ENCODE data around the gene OXSR1. TPM values are rescaled to one million over a fixed set of nuclear protein-coding genes. Genes with fewer than 3 reads are reported as not detected.
A peak's percentile ranks its signal among the peaks of the same experiment; 100 is the strongest.
"Not testable (repeated sequence)": the region's sequence is repeated elsewhere in the genome, so short reads cannot be mapped to it uniquely, and the experiment has no call there.

OXSR1 gene
- total RNA-seq, 4 donors from 2014 or later, result 23.9 to 35.8 (median 29.9) TPM

DNA sequence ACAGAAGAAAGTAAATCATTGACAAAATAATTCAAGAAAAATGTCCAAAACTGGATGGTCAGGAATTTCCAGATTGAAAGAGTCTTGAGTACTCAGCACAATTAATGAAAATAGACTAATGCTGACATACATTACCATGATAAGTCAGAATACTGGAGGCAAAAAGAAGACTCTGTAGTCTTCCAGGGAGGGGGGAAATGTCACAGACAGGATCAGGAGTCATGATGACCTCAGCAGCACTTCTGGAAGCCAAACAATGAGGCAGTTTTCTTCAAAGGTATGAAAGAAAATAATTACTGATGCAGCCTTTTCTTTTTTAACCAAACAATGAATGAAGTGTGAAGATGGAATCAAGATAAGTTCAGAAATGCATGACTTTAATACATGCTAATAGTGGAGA lies 70.1 kb downstream of the OXSR1 start:
- Histone ChIP-seq H3K27ac (no peak overlapping the region), H3K27me3 (no peaks in the 10 kb centered on the region), H3K36me3 (peaks cover 3 to 75% (median 16%) of the 10 kb centered on the region in 3 donors), H3K4me3 (no peak overlapping the region), H3K9me3 (peaks cover 0 to 23% (median 4%) of the 10 kb centered on the region in 4 donors), H3K4me1 (no peaks in the 10 kb centered on the region)
- DNase-seq (ENCODE audit: low spot score in 2 of 2), result no peak
- no peak for TF ChIP-seq EP300 (IDR thresholded peaks at IDR 0.05)
- TF ChIP-seq CTCF (IDR thresholded peaks at IDR 0.05), result no peak
- TF ChIP-seq POLR2A (IDR thresholded peaks at IDR 0.05), result no peak

GRCh38 chr3:38238416-38239008 lies 73.2 kb downstream of the OXSR1 start:
- no peak overlapping the region for H3K4me3 ChIP-seq
- WGBS, 2 donors, result 96 to 98% methylated on average over 2 of the region's 2 CpGs
- H3K36me3 ChIP-seq, result peaks cover 3 to 47% (median 16%) of the 10 kb centered on the region in 3 donors
- no peak overlapping the region for H3K27ac ChIP-seq
- H3K9me3 ChIP-seq, result peaks cover 0 to 23% (median 4%) of the 10 kb centered on the region in 4 donors
- H3K27me3 ChIP-seq, result no peaks in the 10 kb centered on the region
- H3K4me1 ChIP-seq, result no peaks in the 10 kb centered on the region
- no peak for TF ChIP-seq EP300 (IDR thresholded peaks at IDR 0.05)
- TF ChIP-seq POLR2A (IDR thresholded peaks at IDR 0.05), result no peak
- TF ChIP-seq CTCF (IDR thresholded peaks at IDR 0.05), result no peak
- DNase-seq (ENCODE audit: low spot score in 2 of 2), result no peak

GRCh38 chr3:38242812-38243211 lies 77.5 kb downstream of the OXSR1 start:
- H3K27me3 ChIP-seq; H3K4me1 ChIP-seq; H3K4me3 ChIP-seq; H3K27ac ChIP-seq; DNase-seq (ENCODE audit: low spot score in 2 of 2): not testable (repeated sequence)
- 98% methylated on average over 4 of the region's 4 CpGs for WGBS, 2 donors
- Histone ChIP-seq H3K9me3 (peaks cover 0 to 16% (median 2%) of the 10 kb centered on the region in 4 donors), H3K36me3 (peaks cover 3 to 38% (median 3%) of the 10 kb centered on the region in 3 donors)

- H3K4me3 ChIP-seq, result no peak overlapping the region
- H3K9me3 ChIP-seq, result no peaks in the 10 kb centered on the region
- no peak for TF ChIP-seq EP300 (IDR thresholded peaks at IDR 0.05)
- no peak for TF ChIP-seq POLR2A (IDR thresholded peaks at IDR 0.05)
- TF ChIP-seq CTCF (IDR thresholded peaks at IDR 0.05), result no peak
- H3K27ac ChIP-seq, result no peak overlapping the region
- peaks cover 0 to 41% (median 0%) of the 10 kb centered on the region in 3 donors for H3K36me3 ChIP-seq
- no peaks in the 10 kb centered on the region for H3K27me3 ChIP-seq
- DNase-seq (ENCODE audit: low spot score in 2 of 2), result no peak
- no peaks in the 10 kb centered on the region for H3K4me1 ChIP-seq
- 95 to 97% methylated on average over 4 of the region's 4 CpGs for WGBS, 2 donors
Measured at GRCh38 chr3:38245930-38246329, 80.6 kb downstream of the OXSR1 start.

GRCh38 chr3:38247366-38248035 lies 82.2 kb downstream of the OXSR1 start:
- Histone ChIP-seq H3K27me3 (no peaks in the 10 kb centered on the region), H3K27ac (no peak overlapping the region), H3K36me3 (peaks cover 0 to 55% (median 0%) of the 10 kb centered on the region in 3 donors), H3K4me1 (no peaks in the 10 kb centered on the region), H3K4me3 (no peak overlapping the region), H3K9me3 (no peaks in the 10 kb centered on the region)
- TF ChIP-seq POLR2A (IDR thresholded peaks at IDR 0.05) (no peak), CTCF (IDR thresholded peaks at IDR 0.05) (peak in 1 of 5 experiments; percentile 5), EP300 (IDR thresholded peaks at IDR 0.05) (no peak)
- DNase-seq (ENCODE audit: low spot score in 2 of 2), result peak in 1 of 2 donors; percentile 34
